GM10847 (cell line): ENCODE data around the gene PPP1R9B.

ENCODE experiments used
- POLR2A ChIP-seq: IDR thresholded peaks from 2 replicates; pipeline ENCODE4 v1.6.1; 2011; ENCODE audit not compliant: insufficient read length; ENCODE audit errors: extremely low read depth

The PPP1R9B gene

GRCh38 chr17:50097455-50097854, 53.0 kb downstream of the PPP1R9B start:
- no peak for TF ChIP-seq POLR2A

- no peak for TF ChIP-seq POLR2A
Measured at GRCh38 chr17:50096758-50097157, 53.7 kb downstream of the PPP1R9B start.

GRCh38 chr17:50096092-50096491, 54.4 kb downstream of the PPP1R9B start:
- no peak for TF ChIP-seq POLR2A

- no peak for TF ChIP-seq POLR2A
Measured at GRCh38 chr17:50095626-50096037, 54.8 kb downstream of the PPP1R9B start.

- peak; percentile 28 for TF ChIP-seq POLR2A
Measured at GRCh38 chr17:50094753-50095619, 55.5 kb downstream of the PPP1R9B start, which contains the start of gene PDK2. PDK2 (plus strand) TSS chr17:50095351; CDS start chr17:50095436, 85 bp downstream.

GRCh38 chr17:50094243-50094752, 56.2 kb downstream of the PPP1R9B start:
- no peak for TF ChIP-seq POLR2A

- TF ChIP-seq POLR2A, result no peak
Measured at GRCh38 chr17:50093807-50094206, 56.7 kb downstream of the PPP1R9B start.

GRCh38 chr17:50093246-50093645, 57.2 kb downstream of the PPP1R9B start:
- TF ChIP-seq POLR2A, result no peak

- TF ChIP-seq POLR2A, result no peak
Measured at GRCh38 chr17:50091918-50092285, 58.6 kb downstream of the PPP1R9B start.

GRCh38 chr17:50090971-50091917, 59.2 kb downstream of the PPP1R9B start:
- no peak for TF ChIP-seq POLR2A

GRCh38 chr17:50090071-50090470, 60.4 kb downstream of the PPP1R9B start:
- TF ChIP-seq POLR2A, result no peak

GRCh38 chr17:50088952-50089825, 61.3 kb downstream of the PPP1R9B start:
- TF ChIP-seq POLR2A, result no peak

GRCh38 chr17:50087912-50088405, 62.5 kb downstream of the PPP1R9B start:
- TF ChIP-seq POLR2A, result no peak

- no peak for TF ChIP-seq POLR2A
Measured at GRCh38 chr17:50087246-50087911, 63.1 kb downstream of the PPP1R9B start.
